ENCODE results near the gene PTPN2.

Gene PTPN2

GRCh38 chr18:12828116-12829051 lies 55.7 kb downstream of the PTPN2 start:
- no peak for DNase-seq (ENCODE audit: extremely low read depth in 1 of 2, low read depth in 1 of 2)

DNA sequence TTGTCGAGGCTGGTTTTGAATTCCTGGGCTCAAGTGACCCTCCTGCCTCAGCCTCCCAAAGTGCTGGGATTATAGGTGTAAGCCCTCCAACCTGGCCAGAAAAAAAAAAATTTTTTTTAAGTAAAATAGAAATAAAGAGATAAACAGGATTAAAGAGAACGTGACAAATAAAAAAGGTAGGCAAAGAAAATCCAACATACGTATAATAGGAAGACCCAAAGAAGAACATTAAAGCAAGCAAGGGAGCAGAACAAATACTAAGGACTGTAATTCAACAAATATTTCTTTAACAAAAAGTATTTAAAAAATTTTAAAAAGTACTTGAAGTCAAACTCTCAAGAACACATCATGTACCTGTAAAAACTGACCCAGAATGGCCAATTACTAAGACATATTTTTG lies 56.4 kb downstream of the PTPN2 start:
- no peak for DNase-seq (ENCODE audit: extremely low read depth in 1 of 2, low read depth in 1 of 2)

- DNase-seq (ENCODE audit: extremely low read depth in 1 of 2, low read depth in 1 of 2), result no peak
Measured at GRCh38 chr18:12825230-12825629, 58.8 kb downstream of the PTPN2 start.

- DNase-seq (ENCODE audit: extremely low read depth in 1 of 2, low read depth in 1 of 2), result no peak
Measured at GRCh38 chr18:12823892-12824291, 60.1 kb downstream of the PTPN2 start.

- no peak for DNase-seq (ENCODE audit: extremely low read depth in 1 of 2, low read depth in 1 of 2)
Measured at GRCh38 chr18:12821408-12821807, 62.6 kb downstream of the PTPN2 start.

DNA sequence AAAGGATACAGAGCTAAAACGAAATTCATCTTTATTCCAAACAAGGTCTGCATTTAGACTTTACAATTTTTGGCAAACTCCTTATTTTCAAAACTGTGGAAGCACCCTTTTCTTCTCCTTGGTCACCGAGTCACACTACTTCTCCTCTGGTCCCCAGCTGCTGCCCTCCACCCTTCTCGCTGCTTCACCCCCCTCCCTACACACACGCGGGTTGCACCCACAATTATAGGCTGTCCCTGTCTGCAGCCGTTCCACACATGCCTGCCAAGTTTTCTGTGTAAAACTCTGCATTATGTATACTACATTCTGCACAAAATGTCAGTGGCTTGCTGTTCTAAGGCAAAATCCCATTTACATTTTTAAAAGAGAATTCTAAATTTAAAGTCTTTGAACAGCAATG lies 63.5 kb downstream of the PTPN2 start:
- no peak for DNase-seq (ENCODE audit: extremely low read depth in 1 of 2, low read depth in 1 of 2)

DNA sequence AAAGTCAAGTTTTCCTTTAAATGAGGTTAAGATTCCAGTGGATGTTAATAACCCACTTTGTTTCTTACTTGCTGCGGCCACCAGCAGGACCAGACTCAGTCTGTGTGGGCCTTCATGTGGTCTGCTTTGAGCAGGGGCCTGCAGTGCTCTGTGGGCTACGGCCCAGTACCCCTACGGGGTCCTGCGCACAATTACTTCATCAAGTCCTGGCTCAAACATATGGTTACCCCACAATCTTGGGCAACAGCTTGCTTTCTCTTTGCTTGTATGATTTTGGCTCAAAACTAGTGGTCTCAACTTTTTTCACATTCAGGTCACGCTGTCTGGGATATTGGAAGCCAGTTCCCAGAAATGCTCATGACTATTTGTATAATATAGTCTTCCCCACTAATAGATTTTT lies 64.2 kb downstream of the PTPN2 start:
- no peak for DNase-seq (ENCODE audit: extremely low read depth in 1 of 2, low read depth in 1 of 2)

GRCh38 chr18:12819322-12819721 lies 64.7 kb downstream of the PTPN2 start:
- no peak for DNase-seq (ENCODE audit: extremely low read depth in 1 of 2, low read depth in 1 of 2)

DNA sequence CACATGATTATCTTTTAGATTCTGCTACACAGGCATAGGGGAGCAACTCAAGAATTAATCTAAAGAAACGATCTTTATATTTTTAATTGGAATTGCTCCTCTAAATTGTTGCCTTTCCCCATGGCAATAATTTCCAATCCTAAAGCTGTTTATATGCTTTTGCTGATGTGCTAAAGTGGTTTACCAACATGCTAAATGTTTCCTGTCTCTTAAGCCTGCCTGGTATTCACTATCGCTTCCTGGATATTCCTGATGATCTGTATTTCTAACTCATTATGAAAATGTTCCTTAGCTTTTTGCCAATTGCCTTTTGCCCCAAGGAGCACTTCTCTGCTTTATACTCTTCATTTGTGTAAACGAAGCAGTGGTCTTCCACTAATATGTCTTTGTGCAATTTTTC lies 65.8 kb downstream of the PTPN2 start:
- DNase-seq (ENCODE audit: extremely low read depth in 1 of 2, low read depth in 1 of 2), result no peak

GRCh38 chr18:12816451-12816850 lies 67.6 kb downstream of the PTPN2 start:
- DNase-seq (ENCODE audit: extremely low read depth in 1 of 2, low read depth in 1 of 2), result no peak

DNA sequence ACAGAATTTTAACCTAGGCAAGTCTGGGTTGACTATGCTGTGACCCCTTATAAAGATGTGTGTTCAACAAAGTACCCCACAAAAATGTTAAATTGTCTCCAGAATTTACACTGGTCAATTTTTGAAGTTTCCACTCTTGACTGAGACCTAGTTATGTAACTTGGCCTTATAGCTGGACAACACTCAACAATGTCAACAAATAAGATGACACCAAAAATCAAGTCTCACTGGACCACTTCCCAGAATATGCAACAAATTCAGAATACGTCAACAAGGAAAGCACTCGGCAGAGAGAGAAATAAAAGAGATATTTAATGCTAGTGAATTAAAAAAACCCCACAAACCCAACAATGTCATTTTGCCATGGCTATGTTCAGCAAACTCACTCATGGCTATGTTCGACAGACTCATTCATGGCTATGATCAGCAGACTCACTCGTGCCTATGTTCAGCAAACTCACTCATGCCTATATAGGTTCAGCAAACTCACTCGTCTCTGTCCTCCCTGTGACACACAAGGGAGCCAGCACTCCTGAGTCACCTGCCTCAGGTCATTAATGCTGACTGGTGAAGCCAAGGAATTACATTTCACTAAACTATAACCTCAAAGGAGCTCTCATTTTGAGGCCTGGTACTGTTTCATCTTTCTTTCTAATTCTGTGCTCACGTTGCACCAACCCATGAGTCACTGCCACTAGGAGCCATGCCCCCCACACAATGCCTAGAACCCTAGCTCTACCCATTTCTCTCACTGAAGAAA lies 72.7 kb downstream of the PTPN2 start:
- no peak for DNase-seq (ENCODE audit: extremely low read depth in 1 of 2, low read depth in 1 of 2)

DNA sequence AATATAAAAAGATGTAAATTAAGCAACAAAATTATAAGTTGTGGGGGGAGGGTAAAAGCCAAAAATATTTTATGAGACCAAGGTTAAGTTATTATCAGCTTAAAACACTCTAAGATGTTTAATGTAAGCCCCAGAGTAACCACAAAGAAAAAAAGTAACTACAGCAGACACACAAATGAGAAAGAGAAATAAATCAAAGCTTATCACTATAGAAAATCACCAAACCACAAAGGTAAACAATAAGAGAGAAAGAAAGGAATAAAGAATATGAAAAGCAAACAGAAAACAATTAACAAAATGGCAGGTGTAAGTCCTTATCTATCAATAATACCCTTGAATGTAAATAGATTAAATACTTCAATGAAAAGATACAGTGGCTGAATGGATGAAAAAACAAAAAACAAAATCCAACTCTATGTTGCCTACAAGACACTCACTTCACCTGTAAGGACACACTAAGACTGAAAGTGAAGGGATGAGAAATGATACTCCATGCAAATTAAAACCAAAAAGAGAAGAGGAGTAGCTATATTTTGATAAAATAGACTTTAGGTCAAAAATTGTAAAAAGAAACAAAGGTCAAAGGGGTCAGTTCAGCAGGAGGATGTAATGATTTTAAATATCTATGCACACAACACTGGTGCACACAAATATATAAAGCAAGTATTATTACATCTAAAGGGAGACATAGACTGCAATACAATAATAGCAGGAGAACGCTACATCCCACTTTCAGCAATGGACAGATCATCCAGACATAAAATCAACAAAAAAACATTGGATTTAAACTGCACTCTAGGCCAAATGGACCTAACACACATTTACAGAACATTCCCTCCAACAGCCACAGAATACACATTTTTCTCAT lies 80.7 kb downstream of the PTPN2 start:
- no peak for DNase-seq (ENCODE audit: extremely low read depth in 1 of 2, low read depth in 1 of 2)

DNA sequence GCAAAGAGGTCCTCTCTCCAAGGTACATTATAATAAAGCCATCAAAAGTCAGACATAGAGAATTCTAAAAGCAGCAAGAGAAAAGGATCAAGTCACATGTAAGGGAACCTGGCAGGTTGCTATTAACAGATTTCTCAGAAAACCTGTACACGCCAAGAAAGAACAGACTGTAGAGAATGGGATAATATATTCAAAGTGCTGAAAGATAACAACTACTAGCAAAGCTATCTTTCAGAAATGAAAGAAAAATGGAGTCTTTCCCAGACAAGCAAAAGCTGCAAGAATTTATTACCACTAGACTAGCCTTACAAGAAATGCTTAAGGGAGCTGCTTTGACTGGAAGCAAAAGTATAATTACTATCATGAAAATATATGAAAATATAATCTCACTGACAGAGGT lies 81.5 kb downstream of the PTPN2 start:
- DNase-seq (ENCODE audit: extremely low read depth in 1 of 2, low read depth in 1 of 2), result no peak

GRCh38 chr18:12796448-12796847 lies 87.6 kb downstream of the PTPN2 start:
- no peak for DNase-seq (ENCODE audit: extremely low read depth in 1 of 2, low read depth in 1 of 2)

DNA sequence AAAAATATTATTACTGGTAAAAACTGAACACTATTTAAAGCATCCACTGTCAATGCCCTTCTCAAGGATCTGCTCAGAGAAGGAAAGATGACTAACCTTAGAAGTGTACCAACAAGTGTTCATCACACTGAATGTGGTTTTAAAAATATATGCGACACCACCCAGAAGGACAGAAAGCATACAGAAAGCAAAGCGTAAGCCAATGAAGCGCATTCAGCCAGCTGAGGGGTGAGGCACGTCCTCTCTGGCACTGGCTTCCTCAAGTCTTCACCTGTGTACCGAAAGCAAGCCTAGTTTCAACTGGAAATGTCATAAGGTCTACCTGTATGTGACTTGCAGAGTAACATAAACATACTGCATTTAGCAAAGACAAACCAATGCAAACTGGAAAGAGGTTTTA lies 92.4 kb downstream of the PTPN2 start:
- DNase-seq (ENCODE audit: extremely low read depth in 1 of 2, low read depth in 1 of 2), result no peak

- DNase-seq (ENCODE audit: extremely low read depth in 1 of 2, low read depth in 1 of 2), result no peak
Measured at GRCh38 chr18:12786669-12787068, 97.4 kb downstream of the PTPN2 start.

DNA sequence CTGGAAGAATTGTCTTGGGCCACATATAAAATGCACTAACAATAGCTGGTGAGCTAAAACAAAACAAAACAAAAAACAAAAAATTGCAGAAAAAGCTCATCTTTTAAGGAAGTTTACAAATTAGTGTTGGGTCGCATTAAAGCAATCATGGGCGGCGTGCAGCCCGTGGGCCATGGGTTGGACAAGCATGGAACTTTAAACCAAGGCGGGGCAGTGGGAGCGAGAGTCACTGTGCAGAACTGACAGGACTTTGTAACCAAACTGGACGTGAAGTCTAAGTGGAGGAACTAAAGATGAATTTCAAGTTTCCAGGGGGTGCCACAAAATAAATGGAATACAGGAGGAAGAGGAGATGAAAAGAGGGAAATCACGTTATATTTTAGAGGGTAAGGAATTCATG lies 100.5 kb downstream of the PTPN2 start:
- DNase-seq (ENCODE audit: extremely low read depth in 1 of 2, low read depth in 1 of 2), result no peak

- DNase-seq (ENCODE audit: extremely low read depth in 1 of 2, low read depth in 1 of 2), result no peak
Measured at GRCh38 chr18:12782521-12782920, 101.5 kb downstream of the PTPN2 start.

GRCh38 chr18:12779456-12779855 lies 104.6 kb downstream of the PTPN2 start:
- DNase-seq (ENCODE audit: extremely low read depth in 1 of 2, low read depth in 1 of 2), result no peak

- no peak for DNase-seq (ENCODE audit: extremely low read depth in 1 of 2, low read depth in 1 of 2)
Measured at GRCh38 chr18:12779043-12779442, 105.0 kb downstream of the PTPN2 start.

- no peak for DNase-seq (ENCODE audit: extremely low read depth in 1 of 2, low read depth in 1 of 2)
Measured at GRCh38 chr18:12777500-12777944, 106.5 kb downstream of the PTPN2 start.

All from activated CD8-positive, alpha-beta memory T cell treated with anti-CD3 and anti-CD28 coated beads for 1 hour (primary cell).